Panc1 (cell line): Measurements from ENCODE around the gene MAP4. TPM values are rescaled to one million over a fixed set of nuclear protein-coding genes. Genes with fewer than 3 reads are reported as not detected.

Experiments used
- ATAC-seq: fragments of 200-7000 bp; cut with Tn5 transposase; 2 replicates; pipeline ENCODE4 v1.9.1; 2020; ENCODE audit warnings: mild to moderate bottlenecking, moderate library complexity
- BruUV-seq: library from RNA; stranded (reverse); fragments of 400-500 nt; replicated peaks from 2 replicates; lab custom pipeline; 2021; lab: Mats Ljungman, UMichigan
- CTCF ChIA-PET: fragments of 300-600 bp; sonication (Branson Sonifier 250); formaldehyde crosslinking; loops from one replicate; lab custom pipeline; 2022; ENCODE audit warnings: antibody characterized with exemption; lab: Charles Lee
- POLR2A ChIA-PET: fragments of 300-600 bp; sonication (Branson Sonifier 250); formaldehyde crosslinking; loops from one replicate; lab custom pipeline; 2022; ENCODE audit warnings: antibody characterized with exemption; lab: Charles Lee
- DNase-seq: peaks from one replicate; pipeline ENCODE4 v3.0.0-alpha.2; 2010; ENCODE audit warnings: low read depth, low spot score
- H3K27ac ChIP-seq: 2 replicates; pipeline ENCODE4 v1.5.1; 2011; ENCODE audit warnings: mild to moderate bottlenecking, low read length, inconsistent platforms
- H3K27me3 ChIP-seq: fragments of 200-500 bp; sonication (Bioruptor generic); 2 replicates; pipeline ENCODE4 v1.6.0; 2014; ENCODE audit warnings: low read length, inconsistent platforms; ENCODE audit not compliant: control insufficient read depth, insufficient read depth
- H3K36me3 ChIP-seq: fragments of 200-500 bp; sonication (Bioruptor generic); 2 replicates; pipeline ENCODE4 v1.5.1; 2014; ENCODE audit warnings: inconsistent platforms, mild to moderate bottlenecking, low read length, moderate library complexity; ENCODE audit not compliant: control insufficient read depth, insufficient read depth
- H3K4me1 ChIP-seq: 2 replicates; pipeline ENCODE4 v1.5.1; 2011; ENCODE audit warnings: inconsistent platforms, mild to moderate bottlenecking, low read length, moderate library complexity; ENCODE audit not compliant: control insufficient read depth, insufficient read depth
- H3K4me3 ChIP-seq, 2 experiments: 2 replicates each; pipeline ENCODE4 v1.5.1; 2011 to 2012; ENCODE audit warnings: low read depth in 2 of 2, low read length in 2 of 2, mild to moderate bottlenecking in 2 of 2, inconsistent platforms in 1 of 2, moderate library complexity in 1 of 2
- H3K9me3 ChIP-seq: fragments of 200-500 bp; sonication (Bioruptor generic); 2 replicates; pipeline ENCODE4 v1.5.1; 2014; ENCODE audit warnings: low read depth, mild to moderate bottlenecking, inconsistent platforms, low read length, moderate library complexity; ENCODE audit not compliant: control insufficient read depth, insufficient read depth
- CTCF ChIP-seq: fragments of 450-650 bp; IDR thresholded peaks from 2 replicates; pipeline ENCODE4 v1.5.1; 2017; ENCODE audit warnings: mild to moderate bottlenecking
- POLR2AphosphoS5 ChIP-seq: IDR thresholded peaks from 2 replicates; pipeline ENCODE4 v1.6.1; 2012; ENCODE audit warnings: mild to moderate bottlenecking, low read depth, low read length, moderate library complexity
- SIN3A ChIP-seq: IDR thresholded peaks from 2 replicates; pipeline ENCODE4 v1.6.1; 2012; ENCODE audit warnings: low read depth, mild to moderate bottlenecking, low read length, moderate library complexity, borderline replicate concordance; ENCODE audit not compliant: insufficient read depth
- TCF7L2 ChIP-seq: IDR thresholded peaks from 2 replicates; pipeline ENCODE4 v1.6.1; 2011; ENCODE audit warnings: mild to moderate bottlenecking, low read depth, low read length, inconsistent platforms
- in situ Hi-C: cut with HindIII; loops from 2 replicates; pipeline ENCODE4 v1.10.0; 2016; ENCODE audit warnings: low sequenced_read_pairs, low pct_unique_long_range_greater_than_20kb
- intact Hi-C: fragments of 100-400 bp; cut with micrococcal nuclease; formaldehyde crosslinking; loops from one replicate; pipeline ENCODE4 v1.10.0; 2022; ENCODE audit not compliant: unreplicated experiment
- total RNA-seq: library from RNA; stranded (reverse); gene quantifications from one replicate; pipeline ENCODE4 v1.2.1, GENCODE V29; 2021; ENCODE audit not compliant: unreplicated experiment
- TF ChIP-seq, protein P1 (sequence below), 2 experiments: IDR thresholded peaks; 2 replicates each; pipeline ENCODE4 v1.6.1; 2011 to 2012; ENCODE audit warnings: low read depth in 2 of 2, control low read depth in 1 of 2, low read length in 1 of 2, mild to moderate bottlenecking in 1 of 2, moderate library complexity in 1 of 2; ENCODE audit not compliant: insufficient read depth in 1 of 2

MAP4 gene
- total RNA-seq, 1 experiment from 2014 or later, result 150 TPM

DNA sequence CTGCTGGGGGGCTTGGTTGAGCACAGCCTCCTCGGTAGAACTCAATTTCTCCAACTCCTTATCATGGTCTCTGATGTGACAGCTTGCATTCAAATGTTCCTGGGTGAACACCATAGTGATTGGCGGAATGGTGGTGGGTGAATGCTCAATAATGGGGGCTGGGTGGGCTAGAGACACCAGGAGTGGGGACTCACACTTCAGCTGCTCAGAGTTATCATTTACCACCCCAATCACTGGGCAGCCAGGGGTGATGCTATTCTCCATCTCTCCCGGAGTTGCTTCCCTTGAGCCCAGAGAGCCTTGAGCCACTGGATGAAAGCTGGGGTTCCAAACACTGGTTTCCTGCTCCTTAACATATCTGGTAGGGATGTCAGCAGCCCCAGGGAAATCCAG, 124.6 kb downstream of the MAP4 start:
- H3K36me3 ChIP-seq, result no peaks in the 10 kb centered on the region
- DNase-seq (no peak), ATAC-seq (no peak)
- intact Hi-C loops, result no loop called here
- H3K4me3 ChIP-seq, result no peak overlapping the region
- H3K27ac ChIP-seq, result no peak overlapping the region
- no peaks in the 10 kb centered on the region for H3K27me3 ChIP-seq
- no peaks in the 10 kb centered on the region for H3K9me3 ChIP-seq
- in situ Hi-C loops, result no loop called here
- no TSS peak for BruUV-seq
- ChIA-PET POLR2A (interaction anchor here (0.5 kb wide), 1 partner anchor 11 kb away, joined by 12 read pairs; no protein-coding TSS in a partner anchor), CTCF (no interaction called here)
- TF ChIP-seq, protein P1, sequence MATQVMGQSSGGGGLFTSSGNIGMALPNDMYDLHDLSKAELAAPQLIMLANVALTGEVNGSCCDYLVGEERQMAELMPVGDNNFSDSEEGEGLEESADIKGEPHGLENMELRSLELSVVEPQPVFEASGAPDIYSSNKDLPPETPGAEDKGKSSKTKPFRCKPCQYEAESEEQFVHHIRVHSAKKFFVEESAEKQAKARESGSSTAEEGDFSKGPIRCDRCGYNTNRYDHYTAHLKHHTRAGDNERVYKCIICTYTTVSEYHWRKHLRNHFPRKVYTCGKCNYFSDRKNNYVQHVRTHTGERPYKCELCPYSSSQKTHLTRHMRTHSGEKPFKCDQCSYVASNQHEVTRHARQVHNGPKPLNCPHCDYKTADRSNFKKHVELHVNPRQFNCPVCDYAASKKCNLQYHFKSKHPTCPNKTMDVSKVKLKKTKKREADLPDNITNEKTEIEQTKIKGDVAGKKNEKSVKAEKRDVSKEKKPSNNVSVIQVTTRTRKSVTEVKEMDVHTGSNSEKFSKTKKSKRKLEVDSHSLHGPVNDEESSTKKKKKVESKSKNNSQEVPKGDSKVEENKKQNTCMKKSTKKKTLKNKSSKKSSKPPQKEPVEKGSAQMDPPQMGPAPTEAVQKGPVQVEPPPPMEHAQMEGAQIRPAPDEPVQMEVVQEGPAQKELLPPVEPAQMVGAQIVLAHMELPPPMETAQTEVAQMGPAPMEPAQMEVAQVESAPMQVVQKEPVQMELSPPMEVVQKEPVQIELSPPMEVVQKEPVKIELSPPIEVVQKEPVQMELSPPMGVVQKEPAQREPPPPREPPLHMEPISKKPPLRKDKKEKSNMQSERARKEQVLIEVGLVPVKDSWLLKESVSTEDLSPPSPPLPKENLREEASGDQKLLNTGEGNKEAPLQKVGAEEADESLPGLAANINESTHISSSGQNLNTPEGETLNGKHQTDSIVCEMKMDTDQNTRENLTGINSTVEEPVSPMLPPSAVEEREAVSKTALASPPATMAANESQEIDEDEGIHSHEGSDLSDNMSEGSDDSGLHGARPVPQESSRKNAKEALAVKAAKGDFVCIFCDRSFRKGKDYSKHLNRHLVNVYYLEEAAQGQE (IDR thresholded peaks at IDR 0.05; ENCODE audit: insufficient read depth in 1 of 2, low read depth in 2 of 2, low read length in 1 of 2), result no peak
- TF ChIP-seq CTCF (no peak), TCF7L2 (no peak)
- no peaks in the 10 kb centered on the region for H3K4me1 ChIP-seq

DNA sequence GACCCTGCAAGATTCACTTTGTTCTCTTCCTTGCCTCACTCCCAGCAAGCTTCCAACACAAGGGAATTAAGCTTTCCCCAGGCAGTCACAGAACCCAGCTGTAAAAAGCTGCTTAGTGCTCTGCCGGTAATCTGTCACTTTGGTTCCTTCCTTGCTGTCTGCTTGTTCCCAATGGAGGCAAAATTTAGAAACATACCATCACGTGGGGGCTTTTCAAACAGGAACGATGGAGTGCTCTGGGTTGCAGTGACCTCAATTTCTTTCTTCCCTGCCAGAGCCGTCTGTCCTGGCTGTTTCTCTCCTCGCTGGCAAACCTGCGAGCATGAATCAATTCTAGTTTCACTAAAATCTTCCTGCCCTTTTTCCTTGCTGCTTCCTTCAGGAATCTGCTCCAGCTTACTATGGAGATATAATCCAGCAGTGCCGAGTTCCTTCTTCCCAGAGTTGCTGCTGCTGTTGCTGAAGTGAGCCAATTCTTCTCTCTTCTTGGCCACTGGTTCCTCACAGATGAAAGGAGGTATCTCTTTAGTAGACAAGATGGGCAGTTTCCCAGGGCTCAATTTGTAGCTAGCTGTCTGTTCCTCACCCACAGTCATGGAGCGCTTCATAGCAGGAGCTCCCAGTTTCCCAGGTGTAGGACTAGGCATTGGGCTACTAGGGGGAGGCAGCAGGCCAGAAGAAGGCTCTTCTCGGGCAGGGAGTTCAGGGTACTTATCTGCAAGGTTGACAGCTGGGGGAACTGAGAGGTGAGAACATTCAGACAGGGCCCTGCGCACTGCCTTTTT, 125.2 kb downstream of the MAP4 start:
- no peak overlapping the region for H3K27ac ChIP-seq
- DNase-seq (no peak), ATAC-seq (no peak)
- in situ Hi-C loops, result no loop called here
- TF ChIP-seq CTCF, result no peak
- TF ChIP-seq POLR2AphosphoS5, result no peak
- TF ChIP-seq SIN3A, result no peak
- TF ChIP-seq, protein P1 (IDR thresholded peaks at IDR 0.05; ENCODE audit: insufficient read depth in 1 of 2, low read depth in 2 of 2, low read length in 1 of 2), result no peak
- TF ChIP-seq TCF7L2, result no peak
- intact Hi-C loops, result no loop called here
- POLR2A ChIA-PET, result interaction anchor here (0.5 kb wide), 1 partner anchor 12 kb away, joined by 12 read pairs; no protein-coding TSS in a partner anchor
- BruUV-seq, result no TSS peak
- no peaks in the 10 kb centered on the region for H3K4me1 ChIP-seq
- no peaks in the 10 kb centered on the region for H3K36me3 ChIP-seq
- no peaks in the 10 kb centered on the region for H3K27me3 ChIP-seq
- CTCF ChIA-PET, result interaction anchor here (0.7 kb wide), 1 partner anchor 99 kb away, joined by 3 read pairs; no protein-coding TSS in a partner anchor
- no peaks in the 10 kb centered on the region for H3K9me3 ChIP-seq
- H3K4me3 ChIP-seq, result no peak overlapping the region
